DMS153 treated with DMSO at 0.1 percent for 48 hours (cell line): ENCODE data around the gene CCDC89.
"Not testable (repeated sequence)": the region's sequence is repeated elsewhere in the genome, so short reads cannot be mapped to it uniquely, and the experiment has no call there.

ENCODE experiments used
- DNase-seq: peaks from one replicate; lab custom pipeline; 2025; ENCODE audit not compliant: unreplicated experiment; lab: John Stamatoyannopoulos, UW

CCDC89 gene

DNA sequence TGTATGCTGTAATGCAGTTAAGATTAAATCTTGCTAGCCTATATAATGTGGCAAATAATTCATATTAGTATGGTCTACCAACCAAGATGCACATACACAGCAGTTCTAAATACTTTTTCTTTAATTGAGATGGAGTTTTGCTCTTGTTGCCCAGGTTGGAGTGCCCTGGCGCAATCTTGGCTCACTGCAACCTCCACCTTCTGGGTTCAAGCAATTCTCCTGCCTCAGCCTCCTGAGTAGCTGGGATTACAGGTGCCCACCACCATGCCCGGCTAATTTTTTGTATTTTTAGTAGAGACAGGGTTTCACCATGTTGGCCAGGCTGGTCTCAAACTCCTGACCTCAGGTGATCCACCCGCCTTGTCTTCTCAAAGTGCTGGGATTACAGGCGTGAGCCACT is 31.7 kb downstream of the CCDC89 start:
- not testable (repeated sequence) for DNase-seq

DNA sequence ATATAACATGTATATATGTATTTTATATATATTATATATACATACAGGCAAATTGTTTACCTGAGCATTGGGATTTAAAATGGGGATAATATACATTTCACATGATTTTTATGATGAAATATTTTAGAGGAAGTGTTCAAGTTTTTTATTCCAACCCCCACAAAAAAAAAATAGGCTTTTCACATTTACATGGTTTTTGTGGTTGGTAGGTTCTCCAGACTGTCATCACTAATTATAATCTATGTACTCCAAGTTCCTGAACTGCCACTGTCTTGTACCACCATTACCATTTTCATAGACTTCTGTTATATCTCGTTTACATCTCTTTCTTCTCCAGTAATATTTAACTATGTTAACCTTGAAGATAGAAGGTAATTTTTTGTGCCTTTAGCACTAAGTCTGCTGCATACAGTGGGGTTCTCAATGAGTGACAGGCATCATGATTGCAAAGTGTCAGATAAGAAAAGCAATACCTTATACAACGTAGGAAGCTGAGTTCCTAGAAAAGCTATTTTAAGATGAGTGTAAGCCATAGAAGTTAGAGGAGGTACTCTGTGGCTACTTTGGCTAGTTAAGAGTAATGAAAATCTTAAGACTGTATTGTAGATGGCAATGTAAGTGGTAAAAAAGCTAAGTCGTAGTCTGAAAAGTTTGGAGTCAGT is 33.1 kb downstream of the CCDC89 start:
- DNase-seq: no peak

DNA sequence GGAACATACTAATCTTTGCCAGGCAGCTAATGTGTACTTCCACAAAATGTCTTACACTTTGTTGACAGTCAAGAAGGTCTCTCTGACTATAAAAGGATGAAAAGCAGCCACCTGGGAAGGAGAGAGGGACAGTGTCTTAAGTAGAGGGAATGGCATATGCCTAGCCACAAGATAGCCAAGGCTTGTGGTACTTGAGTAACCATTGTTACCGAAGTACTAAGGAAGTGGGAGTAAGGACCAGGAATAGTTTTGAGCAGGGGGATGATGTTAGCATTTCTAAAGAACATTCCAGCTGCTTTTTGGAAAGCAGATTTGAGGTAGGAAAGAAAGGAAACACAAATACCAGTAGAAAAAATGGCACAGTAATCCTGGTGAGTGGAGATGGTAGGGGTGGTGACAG is 34.9 kb downstream of the CCDC89 start:
- no peak for DNase-seq

DNA sequence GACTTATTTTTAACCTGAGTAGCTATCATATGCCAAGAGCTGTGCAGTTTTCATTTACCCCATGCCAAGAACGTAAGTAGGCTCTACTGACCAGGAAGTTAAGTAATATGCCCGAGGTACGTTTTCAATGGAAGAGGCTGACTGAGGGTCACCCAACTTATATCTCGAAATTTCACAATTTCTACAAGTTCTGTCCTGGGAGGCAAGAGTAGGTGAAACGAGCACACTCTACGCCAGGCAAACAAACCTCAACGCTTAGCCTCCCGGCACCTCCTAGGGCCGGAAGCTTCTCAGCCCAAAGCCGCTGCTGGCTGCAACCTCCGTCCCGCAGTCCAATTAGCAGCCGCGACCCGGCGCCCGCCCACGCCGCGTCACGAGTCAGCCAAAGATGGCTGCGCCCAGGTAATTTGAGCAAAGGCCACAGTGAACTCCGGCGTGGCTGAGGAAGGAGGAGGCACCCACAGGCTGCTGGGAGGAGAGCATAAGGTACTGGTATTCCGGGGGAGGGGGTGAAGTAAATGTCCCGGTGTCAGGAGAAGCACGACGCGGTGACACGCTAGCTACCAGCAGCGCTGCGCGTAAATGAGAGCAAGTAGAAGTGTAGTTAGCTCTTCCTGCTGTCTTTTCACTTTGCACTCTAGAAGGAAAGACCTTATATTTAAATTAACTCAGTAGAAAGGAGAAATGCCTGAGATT is 38.2 kb downstream of the CCDC89 start, which contains the start of gene TMEM126A:
TSS of gene TMEM126A (plus strand) at position 364 of the 696 bp plus-strand sequence. CDS start 2,289 bp downstream, outside the sequence.
- peak; percentile 72 for DNase-seq

DNA sequence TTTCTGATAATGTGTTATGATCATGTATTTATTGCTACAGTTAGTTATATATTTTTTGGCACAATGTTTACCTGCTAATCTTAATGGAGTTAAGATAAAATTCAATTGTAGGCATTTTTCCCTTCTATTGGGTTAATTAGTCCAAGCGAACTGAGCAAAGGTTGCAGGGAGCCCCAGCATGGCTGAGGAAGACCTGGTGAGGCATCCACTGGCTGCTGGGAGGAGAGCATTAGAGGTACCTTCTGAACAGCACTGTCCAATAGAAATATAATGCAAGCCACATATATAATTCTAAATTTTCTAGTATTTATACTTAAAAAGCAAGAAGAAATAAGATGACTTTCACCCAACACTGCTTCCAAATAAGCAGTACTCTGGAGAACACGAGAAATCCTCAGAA is 38.9 kb downstream of the CCDC89 start:
- DNase-seq: no peak

DNA sequence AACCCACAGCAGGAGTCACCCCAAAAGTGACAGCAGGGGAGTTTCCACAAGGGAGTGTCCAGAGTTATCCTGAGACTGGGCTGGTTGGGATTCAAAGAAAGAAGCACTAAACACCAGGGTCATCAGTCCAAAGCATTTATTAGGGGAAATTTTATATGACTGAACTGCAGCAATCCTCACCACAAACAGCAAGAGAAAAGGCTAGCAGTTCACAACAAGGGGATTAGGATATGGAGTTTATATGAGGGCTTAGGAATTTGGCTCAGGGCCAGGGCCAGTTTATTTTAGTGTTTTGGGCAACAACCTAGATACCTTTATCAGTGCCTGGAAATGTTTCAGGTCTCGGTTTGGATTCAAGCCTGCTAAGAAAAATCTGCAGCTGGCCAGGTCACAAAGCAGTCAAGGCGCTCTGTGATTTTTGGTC is 42.8 kb downstream of the CCDC89 start:
- DNase-seq: no peak

DNA sequence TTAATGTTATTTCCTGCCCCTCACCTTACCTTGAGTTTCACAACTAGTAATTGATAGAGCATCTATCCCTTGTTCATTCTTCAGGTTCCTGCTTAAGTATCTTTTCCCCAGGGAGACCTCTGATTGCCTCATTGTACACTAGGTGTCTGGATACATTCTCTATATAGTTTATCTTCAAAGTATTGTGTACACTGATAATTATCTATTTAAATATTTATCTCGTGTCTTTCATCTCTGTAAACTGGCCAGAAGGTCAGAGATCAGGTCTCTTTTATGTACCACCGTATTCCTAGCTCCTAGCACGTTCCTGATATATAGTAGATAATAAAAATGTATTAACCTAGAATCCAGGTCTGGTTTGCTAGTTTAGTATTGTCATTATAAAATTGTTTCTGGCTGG is 51.2 kb downstream of the CCDC89 start:
- no peak for DNase-seq
